OCI-LY7 (cell line): ENCODE data around the gene FDCSP. TPM values are rescaled to one million over a fixed set of nuclear protein-coding genes. Genes with fewer than 3 reads are reported as not detected.

Experiments
- BruUV-seq: library from RNA; stranded (reverse); fragments of 400-500 nt; replicated peaks from 2 replicates; lab custom pipeline; 2021; lab: Mats Ljungman, UMichigan
- CTCF ChIA-PET: fragments of 300-600 bp; sonication (Branson Sonifier 250); formaldehyde crosslinking; loops from one replicate; lab custom pipeline; 2022; ENCODE audit warnings: antibody characterized with exemption; ENCODE audit not compliant: unreplicated experiment; lab: Charles Lee
- POLR2A ChIA-PET: fragments of 300-600 bp; sonication (Branson Sonifier 250); formaldehyde crosslinking; loops from one replicate; lab custom pipeline; 2022; ENCODE audit warnings: antibody characterized with exemption; lab: Charles Lee
- DNase-seq: peaks from one replicate; pipeline ENCODE4 v3.0.0-alpha.2; 2015; ENCODE audit warnings: low spot score
- H2AFZ ChIP-seq: fragments of 200-600 bp; sonication (generic), shearing (Covaris generic); 2 replicates; pipeline ENCODE4 v1.6.1; 2014; ENCODE audit warnings: mild to moderate bottlenecking, antibody characterized with exemption, low read length, moderate library complexity
- H3K27ac ChIP-seq: fragments of 200-600 bp; sonication (generic); 2 replicates; pipeline ENCODE4 v1.5.1; 2014; ENCODE audit warnings: mixed run types, low read depth, mild to moderate bottlenecking, moderate library complexity, low read length, inconsistent platforms; ENCODE audit not compliant: poor library complexity, severe bottlenecking
- H3K36me3 ChIP-seq: fragments of 200-600 bp; sonication (generic); 2 replicates; pipeline ENCODE4 v1.6.1; 2014; ENCODE audit warnings: mild to moderate bottlenecking, antibody characterized with exemption, low read length, moderate library complexity, mixed read lengths; ENCODE audit not compliant: insufficient read depth
- H3K4me1 ChIP-seq: fragments of 200-600 bp; sonication (generic); 2 replicates; pipeline ENCODE4 v1.5.1; 2014; ENCODE audit warnings: mild to moderate bottlenecking, low read length; ENCODE audit not compliant: insufficient read depth, poor library complexity, severe bottlenecking
- H3K4me2 ChIP-seq: fragments of 200-600 bp; sonication (generic); 2 replicates; pipeline ENCODE4 v1.6.1; 2014; ENCODE audit warnings: mild to moderate bottlenecking, low read length
- H3K4me3 ChIP-seq: fragments of 200-600 bp; sonication (generic); 2 replicates; pipeline ENCODE4 v1.5.1; 2014; ENCODE audit warnings: mild to moderate bottlenecking, low read depth, low read length; ENCODE audit not compliant: poor library complexity, severe bottlenecking
- H3K79me2 ChIP-seq: fragments of 200-600 bp; sonication (generic); 2 replicates; pipeline ENCODE4 v1.6.1; 2016; ENCODE audit warnings: low read depth, mild to moderate bottlenecking, low read length, moderate library complexity, mixed read lengths; ENCODE audit not compliant: insufficient read depth
- H3K9me2 ChIP-seq: fragments of 200-600 bp; sonication (generic); 2 replicates; pipeline ENCODE4 v1.6.1; 2016; ENCODE audit warnings: mild to moderate bottlenecking, low read length, mixed read lengths; ENCODE audit not compliant: insufficient read depth
- H3K9me3 ChIP-seq: fragments of 200-600 bp; sonication (generic); 2 replicates; pipeline ENCODE4 v1.6.1; 2014; ENCODE audit warnings: mild to moderate bottlenecking, mixed run types, low read length, mixed read lengths
- H4K20me1 ChIP-seq: fragments of 200-600 bp; sonication (generic); 2 replicates; pipeline ENCODE4 v1.6.1; 2014; ENCODE audit warnings: mild to moderate bottlenecking, antibody characterized with exemption, low read length, moderate library complexity, mixed read lengths; ENCODE audit not compliant: insufficient read depth
- CTCF ChIP-seq: fragments of 200-600 bp; sonication (generic); conservative IDR thresholded peaks from 2 replicates; pipeline ENCODE4 v1.5.1; 2014; ENCODE audit warnings: mild to moderate bottlenecking, antibody characterized with exemption, low read length, moderate library complexity, mixed read lengths
- EZH2phosphoT487 ChIP-seq: fragments of 200-600 bp; sonication (generic); IDR thresholded peaks from 2 replicates; pipeline ENCODE4 v1.6.1; 2018; ENCODE audit warnings: low read depth, borderline replicate concordance, mild to moderate bottlenecking, mixed run types, antibody characterized with exemption, low read length, moderate library complexity, mixed read lengths
- intact Hi-C: fragments of 100-400 bp; cut with micrococcal nuclease; formaldehyde crosslinking; loops from one replicate; pipeline ENCODE4 v1.10.0; 2022; ENCODE audit not compliant: unreplicated experiment
- total RNA-seq, 2 experiments: library from RNA; depleted of rRNA in 1 of 2; stranded (reverse); fragments of >200 nt in 1 of 2; shearing (Covaris generic) in 1 of 2; gene quantifications; 2 replicates each; pipeline ENCODE4 v1.2.3, GENCODE V29; 2014 to 2022

The FDCSP gene
- total RNA-seq, 2 experiments from 2014 or later: not detected

GRCh38 chr4:70195425-70195824 lies 30.5 kb upstream of the FDCSP start, which contains the start of gene ODAM:
Gene ODAM, plus strand, starts transcription at chr4:70195725. Its CDS starts 819 bp downstream, at chr4:70196544.
- ChIA-PET CTCF (no interaction called here), POLR2A (no interaction called here)
- no peak within 1 kb of the TSS for H3K4me2 ChIP-seq
- no peak within 1 kb of the TSS for H3K27ac ChIP-seq
- no peak within 1 kb of the TSS for H3K4me3 ChIP-seq
- no peaks in the 10 kb centered on the region for H3K9me3 ChIP-seq
- H3K4me1 ChIP-seq: no peaks in the 10 kb centered on the region
- DNase-seq: no peak
- no peaks in the 10 kb centered on the region for H4K20me1 ChIP-seq
- H3K79me2 ChIP-seq: no peaks in the 10 kb centered on the region
- BruUV-seq: no TSS peak
- H3K36me3 ChIP-seq: no peaks in the 10 kb centered on the region
- no peaks in the 10 kb centered on the region for H3K9me2 ChIP-seq
- no peak for TF ChIP-seq EZH2phosphoT487
- no peak for TF ChIP-seq CTCF
- intact Hi-C loops: no loop called here
- H2AFZ ChIP-seq: no peak within 1 kb of the TSS

GRCh38 chr4:70196857-70197256 lies 29.1 kb upstream of the FDCSP start:
- no peak for TF ChIP-seq CTCF
- no peak for TF ChIP-seq EZH2phosphoT487

GRCh38 chr4:70197842-70198241 lies 28.1 kb upstream of the FDCSP start:
- no peaks in the 10 kb centered on the region for H4K20me1 ChIP-seq
- no peak for TF ChIP-seq CTCF
- DNase-seq: no peak
- no peak overlapping the region for H2AFZ ChIP-seq
- intact Hi-C loops: no loop called here
- no peaks in the 10 kb centered on the region for H3K9me2 ChIP-seq
- no peak overlapping the region for H3K4me3 ChIP-seq
- no peak overlapping the region for H3K27ac ChIP-seq
- no peak overlapping the region for H3K4me2 ChIP-seq
- no peaks in the 10 kb centered on the region for H3K79me2 ChIP-seq
- no peaks in the 10 kb centered on the region for H3K4me1 ChIP-seq
- ChIA-PET CTCF (no interaction called here), POLR2A (no interaction called here)
- H3K36me3 ChIP-seq: no peaks in the 10 kb centered on the region
- H3K9me3 ChIP-seq: no peaks in the 10 kb centered on the region
- no TSS peak for BruUV-seq

More at GRCh38 chr4:70196857-70197256, 29.1 kb upstream of the FDCSP start:
- no TSS peak for BruUV-seq
- Histone ChIP-seq H2AFZ (no peak overlapping the region), H3K4me3 (no peak overlapping the region), H3K4me2 (no peak overlapping the region), H3K9me3 (no peaks in the 10 kb centered on the region), H4K20me1 (no peaks in the 10 kb centered on the region), H3K27ac (no peak overlapping the region), H3K4me1 (no peaks in the 10 kb centered on the region), H3K79me2 (no peaks in the 10 kb centered on the region), H3K9me2 (no peaks in the 10 kb centered on the region), H3K36me3 (no peaks in the 10 kb centered on the region)
- DNase-seq: no peak
- ChIA-PET CTCF (no interaction called here), POLR2A (interaction anchor here (0.8 kb wide), 1 partner anchor 26 kb away, joined by 3 read pairs; no protein-coding TSS in a partner anchor)
- intact Hi-C loops: no loop called here
